Testis (tissue), 3 donors: ENCODE data around the gene CTSD. TPM values are rescaled to one million over a fixed set of nuclear protein-coding genes. Genes with fewer than 3 reads are reported as not detected.
"Not testable (repeated sequence)": the region's sequence is repeated elsewhere in the genome, so short reads cannot be mapped to it uniquely, and the experiment has no call there.

ENCODE experiments used
- DNase-seq: peaks from one replicate; pipeline ENCODE4 v3.0.0-alpha.2; 2019
- H3K27ac ChIP-seq, 2 donors: fragments of 200-600 bp; sonication (generic); one replicate each; pipeline ENCODE4 v1.5.1; 2019
- H3K27me3 ChIP-seq: fragments of 200-600 bp; sonication (generic); one replicate; pipeline ENCODE4 v1.5.1; 2019
- H3K36me3 ChIP-seq: fragments of 200-600 bp; sonication (generic); one replicate; pipeline ENCODE4 v1.5.1; 2017; ENCODE audit warnings: low read depth; ENCODE audit errors: missing control alignments
- H3K4me1 ChIP-seq: fragments of 200-600 bp; sonication (generic); one replicate; pipeline ENCODE4 v1.5.1; 2019
- H3K4me3 ChIP-seq, 2 donors: fragments of 200-600 bp; sonication (generic); one replicate each; pipeline ENCODE4 v1.5.1; 2017 to 2019
- H3K9me3 ChIP-seq: fragments of 200-600 bp; sonication (generic); one replicate; pipeline ENCODE4 v1.5.1; 2017
- POLR2A ChIP-seq: fragments of 450-650 bp; IDR thresholded peaks from one replicate; pipeline ENCODE4 v1.6.1; 2017; ENCODE audit warnings: antibody characterized with exemption, mild to moderate bottlenecking, moderate library complexity
- WGBS, 2 donors: methylation state at CpG; one replicate each; pipeline ENCODE4 v1.1.5; 2018; 5-methylcytosine and 5-hydroxymethylcytosine counted together
- intact Hi-C: fragments of 100-400 bp; cut with DNase I; formaldehyde crosslinking; loops from one replicate; pipeline ENCODE4 v1.15.1; 2023; ENCODE audit warnings: low total_unique reads
- polyA plus RNA-seq: library from polyadenylated mRNA; stranded (reverse); fragments of 350-450 nt; fragmentation: Illumina TruSeq; extraction: RNeasy Lipid Tissue Mini Kit (QIAGEN cat#74804); gene quantifications from one replicate; pipeline ENCODE4 v1.2.3, GENCODE V29; 2014; ENCODE audit warnings: low read depth, low replicate concordance; ENCODE audit not compliant: insufficient read depth
- total RNA-seq, 2 donors: library from RNA; depleted of rRNA; stranded (reverse); fragments of >200 nt; gene quantifications; one replicate each; pipeline ENCODE4 v1.2.3, GENCODE V29; 2016
- TF ChIP-seq, protein P1 (sequence below), 3 experiments: fragments of 450-650 bp in 2 of 3; fragments of 200-600 bp in 1 of 3; sonication (generic) in 1 of 3; IDR thresholded peaks; one replicate each; pipeline ENCODE4 v1.5.1; 2016 to 2019; ENCODE audit warnings: antibody characterized with exemption in 3 of 3, mild to moderate bottlenecking in 2 of 3, moderate library complexity in 1 of 3

CTSD gene
- total and polyA plus RNA-seq, 3 donors from 2014 or later: 486 to 897 (median 522) TPM

DNA sequence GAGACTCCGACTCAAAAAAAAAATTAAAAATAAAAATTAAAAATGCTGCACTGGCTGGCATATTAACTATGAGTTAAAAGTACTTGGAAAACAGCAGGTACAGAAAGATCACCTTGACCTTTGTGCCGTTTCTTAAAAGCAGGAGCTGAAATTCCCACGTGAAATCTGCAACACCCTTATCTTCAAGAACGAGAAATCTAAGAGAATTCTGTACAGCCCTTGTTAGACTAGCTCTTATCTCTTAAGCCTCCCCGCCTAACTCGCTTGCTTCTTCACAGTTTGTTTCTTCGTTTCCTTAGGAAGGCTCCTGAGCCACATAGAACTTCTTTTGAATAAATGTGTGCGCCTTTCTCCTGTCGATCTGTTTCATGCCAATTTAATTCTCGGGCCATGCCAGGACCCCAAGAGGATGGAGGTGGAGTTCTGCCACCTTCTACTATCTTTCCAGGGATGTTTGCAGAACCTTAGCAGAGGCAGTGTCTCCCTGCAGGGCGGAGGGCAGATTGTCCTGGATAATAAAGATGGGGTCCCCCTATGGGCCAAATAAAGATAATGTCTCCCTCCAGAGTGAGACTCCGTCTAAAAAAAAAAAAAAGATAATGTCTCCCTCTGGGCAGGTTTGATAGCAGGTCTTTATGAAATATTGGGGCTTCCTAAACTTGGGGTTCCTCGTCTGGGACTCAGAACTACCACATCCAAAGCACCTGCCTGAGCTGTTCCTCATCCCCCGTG is 43.7 kb upstream of the CTSD start:
- H3K27ac ChIP-seq: peak overlapping the region; percentile 34 to 70
- no peak overlapping the region for H3K4me3 ChIP-seq
- peak; percentile 67 for DNase-seq
- intact Hi-C loops: no loop called here
- H3K4me1 ChIP-seq: peaks cover 11% of the 10 kb centered on the region
- no peak for TF ChIP-seq POLR2A
- TF ChIP-seq, protein P1, sequence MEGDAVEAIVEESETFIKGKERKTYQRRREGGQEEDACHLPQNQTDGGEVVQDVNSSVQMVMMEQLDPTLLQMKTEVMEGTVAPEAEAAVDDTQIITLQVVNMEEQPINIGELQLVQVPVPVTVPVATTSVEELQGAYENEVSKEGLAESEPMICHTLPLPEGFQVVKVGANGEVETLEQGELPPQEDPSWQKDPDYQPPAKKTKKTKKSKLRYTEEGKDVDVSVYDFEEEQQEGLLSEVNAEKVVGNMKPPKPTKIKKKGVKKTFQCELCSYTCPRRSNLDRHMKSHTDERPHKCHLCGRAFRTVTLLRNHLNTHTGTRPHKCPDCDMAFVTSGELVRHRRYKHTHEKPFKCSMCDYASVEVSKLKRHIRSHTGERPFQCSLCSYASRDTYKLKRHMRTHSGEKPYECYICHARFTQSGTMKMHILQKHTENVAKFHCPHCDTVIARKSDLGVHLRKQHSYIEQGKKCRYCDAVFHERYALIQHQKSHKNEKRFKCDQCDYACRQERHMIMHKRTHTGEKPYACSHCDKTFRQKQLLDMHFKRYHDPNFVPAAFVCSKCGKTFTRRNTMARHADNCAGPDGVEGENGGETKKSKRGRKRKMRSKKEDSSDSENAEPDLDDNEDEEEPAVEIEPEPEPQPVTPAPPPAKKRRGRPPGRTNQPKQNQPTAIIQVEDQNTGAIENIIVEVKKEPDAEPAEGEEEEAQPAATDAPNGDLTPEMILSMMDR (IDR thresholded peaks at IDR 0.05): no peak
- H3K27me3 ChIP-seq: no peaks in the 10 kb centered on the region
- H3K36me3 ChIP-seq: no peaks in the 10 kb centered on the region
- no peaks in the 10 kb centered on the region for H3K9me3 ChIP-seq
- 56% methylated on average over 14 of the region's 14 CpGs for WGBS, 2 donors

DNA sequence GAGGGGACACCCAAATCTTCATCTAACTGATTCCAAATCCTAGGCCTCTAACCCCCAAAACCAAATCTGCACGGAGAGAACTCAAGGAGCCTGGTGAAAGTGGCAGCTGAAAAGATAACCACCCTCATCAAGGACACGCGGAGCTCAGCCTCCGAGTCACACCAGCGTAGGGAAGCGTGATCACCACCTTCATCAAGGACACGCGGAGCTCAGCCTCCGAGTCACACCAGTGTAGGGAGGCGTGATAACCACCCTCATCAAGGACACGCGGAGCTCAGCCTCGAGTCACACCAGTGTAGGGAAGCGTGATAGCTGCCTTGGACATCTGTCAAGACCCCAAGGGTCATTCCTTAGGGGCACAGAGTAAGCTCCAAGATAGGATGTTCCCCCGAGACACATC is 41.8 kb upstream of the CTSD start:
- H3K4me1 ChIP-seq: peaks cover 17% of the 10 kb centered on the region
- H3K27me3 ChIP-seq: no peaks in the 10 kb centered on the region
- intact Hi-C loops: no loop called here
- peak overlapping the region; percentile 39 to 54 for H3K27ac ChIP-seq
- TF ChIP-seq POLR2A: no peak
- TF ChIP-seq, protein P1 (IDR thresholded peaks at IDR 0.05): no peak
- H3K4me3 ChIP-seq: no peak overlapping the region
- H3K9me3 ChIP-seq: no peaks in the 10 kb centered on the region
- WGBS, 2 donors: 70 to 73% methylated on average over 13 to 15 of the region's 15 CpGs
- DNase-seq: peak; percentile 45
- H3K36me3 ChIP-seq: no peaks in the 10 kb centered on the region

DNA sequence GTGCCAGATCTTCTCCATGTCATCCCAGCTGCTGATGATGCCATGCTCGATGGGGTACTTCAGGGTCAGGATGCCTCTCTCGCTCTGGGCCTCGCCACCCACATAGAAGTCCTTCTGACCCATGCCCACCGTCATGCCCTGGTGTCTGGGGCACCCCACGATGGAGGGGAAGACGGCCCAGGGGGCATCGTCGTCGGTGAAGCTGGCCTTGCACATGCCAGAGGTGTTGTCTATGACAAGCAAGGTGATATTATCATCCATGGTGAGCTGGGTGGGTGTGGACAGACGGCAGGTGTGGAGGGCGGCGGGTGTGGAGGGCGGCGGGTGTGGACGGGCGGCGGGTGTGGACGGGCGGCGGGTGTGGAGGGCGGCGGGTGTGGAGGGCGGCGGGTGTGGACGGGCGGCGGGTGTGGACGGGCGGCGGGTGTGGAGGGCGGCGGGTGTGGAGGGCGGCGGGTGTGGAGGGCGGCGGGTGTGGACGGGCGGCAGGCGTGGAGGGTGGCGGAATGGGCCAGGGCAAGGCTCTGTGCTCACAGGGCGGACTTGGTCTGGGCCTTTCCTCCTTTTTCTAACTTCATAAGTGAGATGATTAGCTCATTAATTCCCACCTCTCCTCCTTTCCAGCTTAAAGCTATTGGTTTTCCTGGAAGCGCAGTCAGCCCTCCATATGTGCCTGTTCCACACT is 40.2 kb upstream of the CTSD start:
- intact Hi-C loops, H3K36me3 ChIP-seq, DNase-seq, H3K27me3 ChIP-seq, H3K4me3 ChIP-seq, H3K27ac ChIP-seq, H3K9me3 ChIP-seq: not testable (repeated sequence)
- peaks cover 17% of the 10 kb centered on the region for H3K4me1 ChIP-seq
- 79 to 95% methylated on average over 23 to 37 of the region's 42 CpGs for WGBS, 2 donors

DNA sequence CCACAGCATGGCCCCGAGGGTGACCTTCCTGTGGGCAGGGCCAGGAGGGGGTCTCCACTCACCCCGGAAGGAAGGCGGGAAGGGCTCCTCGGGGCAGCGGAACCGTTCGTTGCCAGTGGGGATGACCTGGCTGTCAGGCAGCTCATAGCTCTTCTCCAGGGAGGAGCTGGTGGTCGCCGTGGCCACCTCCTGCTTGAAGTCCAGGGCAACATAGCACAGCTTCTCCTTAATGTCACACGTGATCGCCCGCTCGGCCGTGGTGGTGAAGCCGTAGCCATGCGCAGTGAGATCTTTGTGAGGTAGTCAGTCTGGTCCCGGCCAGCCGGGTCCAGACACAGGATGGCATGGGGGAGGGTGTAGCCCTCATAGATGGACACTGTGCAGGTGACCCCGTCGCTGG is 39.5 kb upstream of the CTSD start:
- no peaks in the 10 kb centered on the region for H3K9me3 ChIP-seq
- no peak overlapping the region for H3K4me3 ChIP-seq
- no peaks in the 10 kb centered on the region for H3K36me3 ChIP-seq
- DNase-seq: no peak
- TF ChIP-seq, protein P1 (IDR thresholded peaks at IDR 0.05): no peak
- no peak for TF ChIP-seq POLR2A
- WGBS, 2 donors: 80 to 93% methylated on average over 9 to 20 of the region's 20 CpGs
- peaks cover 17% of the 10 kb centered on the region for H3K4me1 ChIP-seq
- H3K27me3 ChIP-seq: no peaks in the 10 kb centered on the region
- no peak overlapping the region for H3K27ac ChIP-seq
- intact Hi-C loops: no loop called here

DNA sequence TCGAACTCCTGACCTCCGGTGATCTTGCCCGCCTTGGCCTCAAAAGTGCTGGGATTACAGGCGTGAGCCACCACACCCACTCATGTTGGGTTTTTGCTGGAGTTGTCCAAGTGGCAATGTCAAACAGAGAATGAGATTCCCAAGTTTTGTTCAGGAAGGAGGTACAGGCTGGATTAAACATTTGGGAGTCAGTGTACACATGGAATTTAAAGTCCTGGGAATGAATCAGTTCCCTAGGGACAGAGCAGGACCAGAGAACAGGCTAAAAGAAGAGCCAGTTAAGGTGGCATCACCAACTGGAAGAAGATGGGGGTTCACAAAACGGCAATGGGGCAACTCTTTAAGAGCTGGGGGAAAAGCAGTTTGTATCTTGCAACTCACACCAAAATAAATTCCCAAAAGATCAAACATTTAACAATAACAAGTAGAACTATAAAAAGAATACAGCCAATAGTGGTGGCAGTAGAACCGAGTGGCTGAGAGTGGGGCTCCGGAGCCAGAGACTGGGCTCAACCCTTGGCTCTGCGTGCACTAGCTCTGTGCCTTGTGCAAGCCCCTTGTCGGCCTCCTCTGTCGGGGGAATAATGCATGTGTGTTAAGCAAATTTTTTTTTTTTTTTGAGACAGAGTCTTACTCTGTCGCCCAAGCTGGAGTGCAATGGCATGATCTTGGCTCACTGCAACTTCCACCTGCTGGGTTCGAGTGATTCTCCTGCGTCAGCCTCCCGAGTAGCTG is 33.8 kb upstream of the CTSD start:
- intact Hi-C loops: no loop called here
- no peaks in the 10 kb centered on the region for H3K36me3 ChIP-seq
- no peaks in the 10 kb centered on the region for H3K9me3 ChIP-seq
- WGBS, 2 donors: 89 to 91% methylated on average over 14 of the region's 14 CpGs
- H3K4me3 ChIP-seq: no peak overlapping the region
- H3K27me3 ChIP-seq: no peaks in the 10 kb centered on the region
- no peak overlapping the region for H3K27ac ChIP-seq
- DNase-seq: no peak
- TF ChIP-seq, protein P1 (IDR thresholded peaks at IDR 0.05): no peak
- no peak for TF ChIP-seq POLR2A
- peaks cover 5% of the 10 kb centered on the region for H3K4me1 ChIP-seq
